ENCODE results near the gene ENTPD3.

ENTPD3 gene

GRCh38 chr3:40358454-40358853, 28.5 kb upstream of the ENTPD3 start:
- TF ChIP-seq, protein P1, sequence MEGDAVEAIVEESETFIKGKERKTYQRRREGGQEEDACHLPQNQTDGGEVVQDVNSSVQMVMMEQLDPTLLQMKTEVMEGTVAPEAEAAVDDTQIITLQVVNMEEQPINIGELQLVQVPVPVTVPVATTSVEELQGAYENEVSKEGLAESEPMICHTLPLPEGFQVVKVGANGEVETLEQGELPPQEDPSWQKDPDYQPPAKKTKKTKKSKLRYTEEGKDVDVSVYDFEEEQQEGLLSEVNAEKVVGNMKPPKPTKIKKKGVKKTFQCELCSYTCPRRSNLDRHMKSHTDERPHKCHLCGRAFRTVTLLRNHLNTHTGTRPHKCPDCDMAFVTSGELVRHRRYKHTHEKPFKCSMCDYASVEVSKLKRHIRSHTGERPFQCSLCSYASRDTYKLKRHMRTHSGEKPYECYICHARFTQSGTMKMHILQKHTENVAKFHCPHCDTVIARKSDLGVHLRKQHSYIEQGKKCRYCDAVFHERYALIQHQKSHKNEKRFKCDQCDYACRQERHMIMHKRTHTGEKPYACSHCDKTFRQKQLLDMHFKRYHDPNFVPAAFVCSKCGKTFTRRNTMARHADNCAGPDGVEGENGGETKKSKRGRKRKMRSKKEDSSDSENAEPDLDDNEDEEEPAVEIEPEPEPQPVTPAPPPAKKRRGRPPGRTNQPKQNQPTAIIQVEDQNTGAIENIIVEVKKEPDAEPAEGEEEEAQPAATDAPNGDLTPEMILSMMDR (conservative IDR thresholded peaks at IDR 0.05; ENCODE audit: low read depth, low read length) = no peak
- no peak for DNase-seq (ENCODE audit: low read depth)
- no peak overlapping the region for H3K4me3 ChIP-seq (ENCODE audit: low read length)

GRCh38 chr3:40363674-40364073, 23.3 kb upstream of the ENTPD3 start:
- TF ChIP-seq, protein P1 (conservative IDR thresholded peaks at IDR 0.05; ENCODE audit: low read depth, low read length) = no peak
- no peak for DNase-seq (ENCODE audit: low read depth)
- no peak overlapping the region for H3K4me3 ChIP-seq (ENCODE audit: low read length)

DNA sequence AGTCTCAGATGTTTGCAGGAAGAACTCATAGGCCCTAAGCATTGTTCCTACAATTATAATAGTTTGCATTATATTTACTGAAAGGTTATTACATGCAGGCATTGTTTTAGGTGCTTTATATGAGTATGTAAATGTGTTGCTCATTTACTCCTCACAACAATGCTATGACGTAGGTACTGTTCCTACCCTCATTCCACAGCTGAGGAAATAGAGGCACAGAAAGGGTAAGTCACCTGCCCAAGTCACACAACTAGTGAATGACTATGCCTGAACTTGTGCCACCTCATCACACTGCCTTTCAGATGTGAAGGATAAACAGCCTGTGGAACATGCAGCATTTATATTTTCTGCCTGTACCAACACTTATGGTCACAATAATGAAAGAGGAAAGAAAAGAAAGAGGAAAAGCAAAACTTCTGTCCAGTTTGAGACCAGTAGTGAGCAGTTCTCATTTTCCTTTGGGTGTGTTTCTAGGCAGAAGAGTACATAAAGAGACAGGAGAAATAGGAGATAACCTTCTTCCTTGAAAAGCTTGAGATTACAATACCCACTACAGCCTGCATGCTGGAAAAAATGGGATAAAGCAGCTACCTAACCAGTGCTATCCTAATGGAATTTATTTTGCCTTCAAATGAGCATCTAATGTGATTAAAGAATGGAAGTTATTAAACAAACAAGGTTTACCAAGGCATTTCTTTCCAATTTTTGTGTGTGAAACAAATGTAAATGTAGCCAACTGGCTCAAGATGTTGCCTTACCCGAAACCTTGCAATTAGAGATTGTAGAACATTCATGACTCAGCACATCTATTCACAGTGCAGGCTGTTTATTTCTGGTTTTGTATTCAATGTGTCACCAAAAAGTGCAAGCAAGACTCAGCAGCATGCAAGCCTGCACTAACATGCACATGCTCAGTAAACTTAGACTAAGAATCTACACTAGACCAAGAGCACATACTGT, 20.5 kb upstream of the ENTPD3 start:
- TF ChIP-seq, protein P1 (conservative IDR thresholded peaks at IDR 0.05; ENCODE audit: low read depth, low read length) = no peak
- no peak for DNase-seq (ENCODE audit: low read depth)
- H3K4me3 ChIP-seq (ENCODE audit: low read length) = no peak overlapping the region

- TF ChIP-seq, protein P1 (conservative IDR thresholded peaks at IDR 0.05; ENCODE audit: low read depth, low read length) = no peak
- no peak for DNase-seq (ENCODE audit: low read depth)
- H3K4me3 ChIP-seq (ENCODE audit: low read length) = no peak overlapping the region
These were observed 17.3 kb upstream of the ENTPD3 start for GRCh38 chr3:40369716-40370115.

- H3K4me3 ChIP-seq (ENCODE audit: low read length) = no peak overlapping the region
- TF ChIP-seq, protein P1 (conservative IDR thresholded peaks at IDR 0.05; ENCODE audit: low read depth, low read length) = no peak
- no peak for DNase-seq (ENCODE audit: low read depth)
These were observed 9.2 kb upstream of the ENTPD3 start for GRCh38 chr3:40377822-40378221.

DNA sequence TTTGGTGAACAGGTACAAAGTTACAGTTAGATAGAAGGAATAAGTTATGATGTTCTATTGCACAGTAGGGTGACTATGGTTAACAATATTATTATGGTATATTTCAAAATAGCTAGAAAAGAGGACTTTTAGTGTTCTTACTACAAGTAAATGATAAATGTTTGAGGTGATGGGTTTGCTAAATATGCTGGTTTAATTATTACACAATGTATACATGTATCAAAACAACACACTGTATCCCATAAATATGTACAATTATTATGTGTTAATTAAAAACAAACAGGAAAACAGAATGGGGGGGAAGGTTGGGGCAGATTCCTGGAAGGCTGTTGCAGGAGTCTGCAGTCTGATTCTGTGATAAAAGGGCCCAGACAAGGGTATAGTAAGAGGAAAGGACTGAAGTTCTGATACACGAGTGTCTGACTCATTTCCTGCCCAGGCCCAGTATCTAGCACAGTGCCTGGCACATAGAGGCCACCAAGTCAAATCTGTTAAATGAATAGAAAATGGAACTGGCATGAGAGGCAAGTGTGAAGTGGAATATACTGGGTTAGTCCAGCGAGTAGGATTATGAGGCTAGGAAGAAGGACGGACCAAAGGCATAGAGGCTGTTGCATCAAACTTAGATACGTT, 7.2 kb upstream of the ENTPD3 start:
- DNase-seq (ENCODE audit: low read depth) = no peak
- H3K4me3 ChIP-seq (ENCODE audit: low read length) = no peak overlapping the region
- TF ChIP-seq, protein P1 (conservative IDR thresholded peaks at IDR 0.05; ENCODE audit: low read depth, low read length) = no peak
